H1 (cell line): Measurements from ENCODE around the gene TSNAXIP1. TPM values are rescaled to one million over a fixed set of nuclear protein-coding genes. Genes with fewer than 3 reads are reported as not detected.

Source experiments
- CTCF ChIA-PET: fragments of 300-600 bp; sonication (Branson Sonifier 250); formaldehyde crosslinking; loops from one replicate; lab custom pipeline; 2021; ENCODE audit not compliant: partially characterized antibody; lab: Charles Lee
- POLR2A ChIA-PET: fragments of 300-600 bp; sonication (Branson Sonifier 250); formaldehyde crosslinking; loops from one replicate; lab custom pipeline; 2021; ENCODE audit warnings: inconsistent platforms; ENCODE audit not compliant: partially characterized antibody; lab: Charles Lee
- DNase-seq, 2 experiments: peaks; one replicate each; pipeline versions ENCODE4 v3.0.0 to v3.0.0-alpha.2; 2010 to 2022; ENCODE audit warnings: low spot score in 2 of 2, low read depth in 1 of 2, mixed read lengths in 1 of 2
- FAIRE-seq: peaks from 2 replicates; lab custom pipeline; 2011; peaks lifted over from hg19 to GRCh38; lab: Jason Lieb, UNC
- H2AFZ ChIP-seq: 2 replicates; pipeline ENCODE4 v1.8.1; 2012; ENCODE audit warnings: low read length, inconsistent platforms
- H2AK5ac ChIP-seq: 2 replicates; pipeline ENCODE4 v1.6.1; 2013; ENCODE audit warnings: low read depth, low read length
- H2BK120ac ChIP-seq: replicated peaks from 2 replicates; pipeline ENCODE3; 2013; ENCODE audit warnings: low read depth, low read length, inconsistent platforms
- H2BK12ac ChIP-seq: 2 replicates; pipeline ENCODE4 v1.6.1; 2013; ENCODE audit warnings: low read depth, low read length
- H2BK15ac ChIP-seq: 2 replicates; pipeline ENCODE4 v1.6.1; 2013; ENCODE audit warnings: low read length
- H2BK20ac ChIP-seq: 2 replicates; pipeline ENCODE4 v1.6.1; 2013; ENCODE audit warnings: low read length
- H2BK5ac ChIP-seq: 2 replicates; pipeline ENCODE4 v1.6.1; 2013; ENCODE audit warnings: low read depth, low read length
- H3K14ac ChIP-seq: 2 replicates; pipeline ENCODE4 v1.6.1; 2013; ENCODE audit warnings: inconsistent platforms; ENCODE audit not compliant: insufficient read length
- H3K18ac ChIP-seq: 2 replicates; pipeline ENCODE4 v1.6.1; 2013; ENCODE audit warnings: low read length; ENCODE audit errors: extremely low read depth
- H3K23ac ChIP-seq: 2 replicates; pipeline ENCODE4 v1.6.1; 2013; ENCODE audit warnings: inconsistent platforms; ENCODE audit not compliant: insufficient read length
- H3K23me2 ChIP-seq: 2 replicates; pipeline ENCODE4 v1.6.1; 2013; ENCODE audit warnings: low read depth, low read length
- H3K27ac ChIP-seq: 2 replicates; pipeline ENCODE4 v1.6.1; 2011; ENCODE audit warnings: low read depth, low read length, inconsistent platforms
- H3K27me3 ChIP-seq, 4 experiments: replicated peaks in 1 of 4; 1 replicate in 1 of 4; 2 replicates in 3 of 4; pipeline versions ENCODE4 v1.6.1 to v1.8.1; 2011 to 2013; ENCODE audit warnings: low read length in 3 of 4, mild to moderate bottlenecking in 3 of 4, inconsistent platforms in 2 of 4, mixed read lengths in 2 of 4, moderate library complexity in 1 of 4; ENCODE audit not compliant: control insufficient read depth in 3 of 4, insufficient read depth in 3 of 4; ENCODE audit errors: extremely low read depth in 1 of 4
- H3K36me3 ChIP-seq, 4 experiments: 2 replicates each; pipeline versions ENCODE4 v1.6.1 to v1.8.1; 2011 to 2013; ENCODE audit warnings: mild to moderate bottlenecking in 4 of 4, low read length in 3 of 4, moderate library complexity in 2 of 4, control low read depth in 1 of 4, inconsistent platforms in 1 of 4; ENCODE audit not compliant: insufficient read depth in 4 of 4, control insufficient read depth in 2 of 4
- H3K4ac ChIP-seq: replicated peaks from 2 replicates; pipeline ENCODE3; 2013; ENCODE audit warnings: low read length, low read depth, mixed read lengths, inconsistent platforms; ENCODE audit not compliant: insufficient read length
- H3K4me1 ChIP-seq, 4 experiments: replicated peaks in 1 of 4; 1 replicate in 1 of 4; 2 replicates in 3 of 4; pipeline versions ENCODE4 v1.6.1 to v1.8.1; 2011 to 2013; ENCODE audit warnings: low read length in 3 of 4, inconsistent platforms in 2 of 4, mixed read lengths in 1 of 4; ENCODE audit not compliant: insufficient read depth in 4 of 4, control insufficient read depth in 3 of 4
- H3K4me2 ChIP-seq, 2 experiments: 2 replicates each; pipeline versions ENCODE4 v1.6.1 to v1.8.1; 2011 to 2013; ENCODE audit warnings: low read depth in 2 of 2, low read length in 2 of 2, control low read depth in 1 of 2, inconsistent platforms in 1 of 2, mild to moderate bottlenecking in 1 of 2; ENCODE audit not compliant: insufficient read depth in 1 of 2
- H3K4me3 ChIP-seq, 4 experiments: fragments of 200-600, 300-600 bp in 1 of 4; sonication (generic), shearing (Covaris generic), sonication (Bioruptor Twin) in 1 of 4; 2 replicates each; pipeline versions ENCODE4 v1.5.1 to v1.8.1; 2011 to 2016; ENCODE audit warnings: low read length in 4 of 4, low read depth in 3 of 4, control low read depth in 2 of 4, inconsistent platforms in 2 of 4, mild to moderate bottlenecking in 2 of 4, mixed read lengths in 1 of 4, moderate library complexity in 1 of 4; ENCODE audit not compliant: insufficient read depth in 2 of 4; ENCODE audit errors: extremely low read depth in 1 of 4
- H3K56ac ChIP-seq: replicated peaks from 2 replicates; pipeline ENCODE3; 2013; ENCODE audit warnings: low read depth, mild to moderate bottlenecking, mixed read lengths, low read length, inconsistent platforms; ENCODE audit not compliant: insufficient read length
- H3K79me1 ChIP-seq: 2 replicates; pipeline ENCODE4 v1.6.1; 2013; ENCODE audit warnings: low read depth, low read length, control low read depth
- H3K79me2 ChIP-seq, 2 experiments: 2 replicates each; pipeline versions ENCODE4 v1.6.1 to v1.8.1; 2012 to 2013; ENCODE audit warnings: low read length in 2 of 2, mild to moderate bottlenecking in 2 of 2, inconsistent platforms in 1 of 2; ENCODE audit not compliant: insufficient read depth in 2 of 2, control insufficient read depth in 1 of 2
- H3K9ac ChIP-seq, 4 experiments: replicated peaks in 1 of 4; 1 replicate in 1 of 4; 2 replicates in 3 of 4; pipeline versions ENCODE4 v1.6.1 to v1.8.1; 2011 to 2013; ENCODE audit warnings: low read depth in 3 of 4, low read length in 3 of 4, control low read depth in 2 of 4, mild to moderate bottlenecking in 2 of 4, moderate library complexity in 2 of 4, inconsistent platforms in 1 of 4; ENCODE audit errors: extremely low read depth in 1 of 4
- H3K9me3 ChIP-seq, 2 experiments: 2 replicates each; pipeline versions ENCODE4 v1.6.1 to v1.8.1; 2012 to 2013; ENCODE audit warnings: mild to moderate bottlenecking in 2 of 2, moderate library complexity in 2 of 2, control low read depth in 1 of 2, inconsistent platforms in 1 of 2, low read depth in 1 of 2, low read length in 1 of 2, mixed read lengths in 1 of 2; ENCODE audit not compliant: insufficient read depth in 2 of 2
- H4K20me1 ChIP-seq, 2 experiments: replicated peaks in 1 of 2; 2 replicates each; pipeline versions ENCODE3 to v1.8.1; 2011 to 2013; ENCODE audit warnings: inconsistent platforms in 2 of 2, low read length in 2 of 2, mild to moderate bottlenecking in 1 of 2; ENCODE audit not compliant: insufficient read depth in 2 of 2, control insufficient read depth in 1 of 2
- H4K5ac ChIP-seq: 2 replicates; pipeline ENCODE4 v1.6.1; 2013; ENCODE audit warnings: low read length, low read depth, mixed read lengths, inconsistent platforms; ENCODE audit not compliant: insufficient read length
- H4K8ac ChIP-seq: 2 replicates; pipeline ENCODE4 v1.8.0; 2013; ENCODE audit warnings: mild to moderate bottlenecking, moderate library complexity, low read length, inconsistent platforms; ENCODE audit not compliant: insufficient read depth; ENCODE audit errors: extremely low read depth
- H4K91ac ChIP-seq: replicated peaks from 2 replicates; pipeline ENCODE3; 2013; ENCODE audit warnings: low read length, mixed read lengths, inconsistent platforms; ENCODE audit not compliant: insufficient read length
- YY1 ChIP-seq: IDR thresholded peaks from 2 replicates; pipeline ENCODE4 v1.6.1; 2011; ENCODE audit warnings: low read depth, mild to moderate bottlenecking, low read length
- ZNF274 ChIP-seq: IDR thresholded peaks from 2 replicates; pipeline ENCODE4 v1.7.0; 2012; ENCODE audit warnings: low read length, borderline replicate concordance; ENCODE audit errors: extremely low read depth
- WGBS, 2 experiments: shearing (Covaris generic) in 1 of 2; methylation state at CpG; one replicate each; pipeline versions ENCODE4 v1.1.6 to v1.1.7; 2013 to 2015; ENCODE audit warnings: low lambda C conversion rate in 2 of 2, mixed read lengths in 2 of 2, inconsistent platforms in 1 of 2, low coverage in 1 of 2, missing lambda C conversion rate in 1 of 2; ENCODE audit not compliant: insufficient replicate concordance in 2 of 2, insufficient coverage in 1 of 2, insufficient read length in 1 of 2; ENCODE audit errors: extremely low coverage in 1 of 2, missing lambda C conversion rate in 1 of 2; 5-methylcytosine and 5-hydroxymethylcytosine counted together
- polyA plus RNA-seq, 7 experiments: library from polyadenylated mRNA; depleted of rRNA in 3 of 7; stranded (reverse) in 5 of 7; unstranded in 2 of 7; fragments of >200 nt in 5 of 7; fragments of 200-250 nt in 2 of 7; gene quantifications; 1 replicate in 5 of 7; 2 replicates in 1 of 7; 4 replicates in 1 of 7; pipeline versions ENCODE4 v1.2.1 to v1.2.3, GENCODE V29; 2011 to 2013; ENCODE audit warnings: missing spikeins in 2 of 7, mixed read lengths in 2 of 7
- total RNA-seq: library from RNA; stranded (reverse); fragmentation: NEBNext Ultra II Directional; extraction: Animal tissue kit (Norgen Biotek cat#: 25700); gene quantifications from 2 replicates; pipeline ENCODE4 v1.2.1, GENCODE V29; 2021

TSNAXIP1 gene
- total and polyA plus RNA-seq, 2 of the 8 experiments (the other 6 are each of a cell fraction or from before 2014, with no cell fraction given): 0.37 to 0.94 TPM

GRCh38 chr16:67848118-67848517 lies 41.4 kb downstream of the TSNAXIP1 start:
- peaks cover 18 to 80% of the 10 kb centered on the region in 2 experiments for H3K79me2 ChIP-seq
- FAIRE-seq: no peak

More at GRCh38 chr16:67848118-67848517, 41.4 kb downstream of the TSNAXIP1 start:
- Histone ChIP-seq H2AFZ (no peak overlapping the region), H2BK5ac (no peak overlapping the region; the same call in 1 of the 2 replicates), H3K79me1 (peaks cover 14% of the 10 kb centered on the region), H3K14ac (no peak overlapping the region), H2BK15ac (no peak overlapping the region), H2BK12ac (no peak overlapping the region), H3K4ac (no peak overlapping the region), H3K4me3 (peak overlapping the region; percentile 91 to 95 (median 93)), H3K27me3 (no peaks in the 10 kb centered on the region), H3K4me2 (peak overlapping the region; percentile 75 to 86), H2BK20ac (no peak overlapping the region), H3K36me3 (peaks cover 0 to 4% (median 0%) of the 10 kb centered on the region in 4 experiments; a peak in 2 of 8 replicates), H4K20me1 (peaks cover 17 to 27% of the 10 kb centered on the region in 2 experiments), H3K56ac (no peak overlapping the region), H3K18ac (no peak overlapping the region), H2BK120ac (no peak overlapping the region), H3K4me1 (peaks cover 6 to 25% (median 14%) of the 10 kb centered on the region in 4 experiments), H4K5ac (no peak overlapping the region), H2AK5ac (no peak overlapping the region), H3K23ac (no peak overlapping the region), H4K91ac (no peak overlapping the region), H3K9ac (peak overlapping the region in 3 of 4 experiments; percentile 78 to 96 (median 93); a peak in 5 of 7 replicates), H3K27ac (no peak overlapping the region), H3K23me2 (peaks cover 13% of the 10 kb centered on the region), H4K8ac (0 out of 2 replicates have a peak overlapping the region, but pooled peaks have one; percentile 11), H3K9me3 (no peaks in the 10 kb centered on the region)
- 96% methylated on average over 11 of the region's 11 CpGs; no CpG with 5 or more reads in 1 of the 2 experiments for WGBS, 2 experiments
- no peak for DNase-seq
- ChIA-PET CTCF (interaction anchor here (1.6 to 10.2 kb wide), 5 partner anchors 10 to 94 kb away, joined by 4 to 123 read pairs (median 7); partner anchors contain the start of gene NRN1L), POLR2A (interaction anchor here (0.6 to 11.7 kb wide), 12 partner anchors 9 to 1049 kb away, joined by 3 to 100 read pairs (median 4); partner anchors contain the start of gene EDC4)
- no peak for TF ChIP-seq ZNF274
- TF ChIP-seq YY1: no peak
